ENCODE data around the gene MANF. TPM values are rescaled to one million over a fixed set of nuclear protein-coding genes. Genes with fewer than 3 reads are reported as not detected.

Gene MANF
- total RNA-seq, 1 experiment from 2014 or later, result 271 TPM

DNA sequence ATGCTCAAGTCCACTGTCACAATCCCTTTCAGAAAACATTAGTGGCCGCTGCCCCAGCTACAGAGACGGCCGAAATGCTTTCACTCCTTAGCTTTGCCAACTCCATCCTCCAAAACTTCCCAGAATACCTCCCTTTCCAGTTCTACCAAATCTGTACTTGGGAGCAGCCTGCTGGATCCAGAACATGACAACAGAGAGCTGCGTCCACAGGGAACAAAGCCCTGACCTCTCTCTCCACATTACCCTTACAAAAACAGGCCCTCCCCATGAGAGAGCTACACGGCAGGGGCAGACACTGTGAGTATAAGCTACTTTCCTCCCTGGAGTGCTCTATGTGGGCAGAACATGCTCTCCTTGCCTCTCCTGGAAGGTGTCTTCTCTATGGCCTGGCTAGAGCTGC is 12.3 kb downstream of the MANF start:
- BruUV-seq (replicated peaks), result no TSS peak
- Mint-ChIP-seq H3K36me3 (ENCODE audit: insufficient read depth, unreplicated experiment) (peaks cover 68% of the 10 kb centered on the region), H3K27me3 (ENCODE audit: insufficient read depth, unreplicated experiment) (no peaks in the 10 kb centered on the region), H3K4me3 (ENCODE audit: unreplicated experiment) (no peak overlapping the region), H3K4me1 (ENCODE audit: insufficient read depth, unreplicated experiment) (peaks cover 12% of the 10 kb centered on the region), H3K9me3 (ENCODE audit: unreplicated experiment) (no peaks in the 10 kb centered on the region), H3K27ac (ENCODE audit: low read depth, unreplicated experiment) (no peak overlapping the region)
- no peak for DNase-seq (ENCODE audit: unreplicated experiment)
- TF ChIP-seq, protein P1, sequence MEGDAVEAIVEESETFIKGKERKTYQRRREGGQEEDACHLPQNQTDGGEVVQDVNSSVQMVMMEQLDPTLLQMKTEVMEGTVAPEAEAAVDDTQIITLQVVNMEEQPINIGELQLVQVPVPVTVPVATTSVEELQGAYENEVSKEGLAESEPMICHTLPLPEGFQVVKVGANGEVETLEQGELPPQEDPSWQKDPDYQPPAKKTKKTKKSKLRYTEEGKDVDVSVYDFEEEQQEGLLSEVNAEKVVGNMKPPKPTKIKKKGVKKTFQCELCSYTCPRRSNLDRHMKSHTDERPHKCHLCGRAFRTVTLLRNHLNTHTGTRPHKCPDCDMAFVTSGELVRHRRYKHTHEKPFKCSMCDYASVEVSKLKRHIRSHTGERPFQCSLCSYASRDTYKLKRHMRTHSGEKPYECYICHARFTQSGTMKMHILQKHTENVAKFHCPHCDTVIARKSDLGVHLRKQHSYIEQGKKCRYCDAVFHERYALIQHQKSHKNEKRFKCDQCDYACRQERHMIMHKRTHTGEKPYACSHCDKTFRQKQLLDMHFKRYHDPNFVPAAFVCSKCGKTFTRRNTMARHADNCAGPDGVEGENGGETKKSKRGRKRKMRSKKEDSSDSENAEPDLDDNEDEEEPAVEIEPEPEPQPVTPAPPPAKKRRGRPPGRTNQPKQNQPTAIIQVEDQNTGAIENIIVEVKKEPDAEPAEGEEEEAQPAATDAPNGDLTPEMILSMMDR (IDR thresholded peaks at IDR 0.05; ENCODE audit: unreplicated experiment), result no peak
- intact Hi-C loops (cut with micrococcal nuclease), result no loop called here
- POLR2A ChIA-PET, result interaction anchor here (0.6 to 1.6 kb wide), 4 partner anchors 10 to 71 kb away, joined by 3 to 5 read pairs (median 4); partner anchors contain the start of gene MANF
- CTCF ChIA-PET, result interaction anchor here (0.5 to 1.4 kb wide), 2 partner anchors 8 to 366 kb away, joined by 3 to 5 read pairs; no protein-coding TSS in a partner anchor

DNA sequence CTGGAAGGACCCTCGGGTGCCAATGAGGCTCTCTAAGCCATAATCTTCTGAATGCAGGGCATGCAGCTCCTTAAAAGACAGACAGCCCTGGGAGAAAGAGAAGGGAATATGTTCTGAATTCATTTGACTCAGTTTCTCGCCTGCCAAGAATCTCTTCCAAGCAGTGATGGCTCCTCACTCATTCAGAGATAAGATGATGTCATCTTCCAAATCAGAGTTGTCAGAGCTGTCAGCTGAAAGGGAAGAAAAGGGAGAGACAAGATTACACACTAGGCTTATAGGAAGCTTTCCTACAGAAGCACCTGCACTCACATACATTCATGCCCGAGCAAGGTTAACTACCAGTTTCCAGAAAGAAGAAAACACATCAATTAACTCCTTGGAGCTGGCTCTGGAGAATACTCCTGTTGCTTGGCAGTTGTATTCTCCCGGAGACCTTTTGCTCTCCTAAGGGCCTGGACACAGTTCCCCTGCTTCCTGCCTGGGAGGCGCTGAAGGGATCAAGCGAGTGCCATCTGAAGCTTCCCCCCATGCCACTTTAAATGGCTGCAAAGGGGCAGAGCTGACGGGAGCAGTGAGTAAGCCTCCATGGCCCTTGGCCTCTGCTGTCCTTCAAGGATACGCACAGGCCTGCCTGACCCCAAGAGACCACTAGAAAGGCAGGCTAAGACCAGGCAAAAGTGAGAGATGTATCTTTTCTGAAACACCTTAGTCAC is 13.7 kb downstream of the MANF start:
- DNase-seq (ENCODE audit: unreplicated experiment), result no peak
- POLR2A ChIA-PET, result no interaction called here
- no TSS peak for BruUV-seq (replicated peaks)
- TF ChIP-seq, protein P1 (IDR thresholded peaks at IDR 0.05; ENCODE audit: unreplicated experiment), result no peak
- peaks cover 68% of the 10 kb centered on the region for H3K36me3 Mint-ChIP-seq (ENCODE audit: insufficient read depth, unreplicated experiment)
- H3K27me3 Mint-ChIP-seq (ENCODE audit: insufficient read depth, unreplicated experiment), result no peaks in the 10 kb centered on the region
- CTCF ChIA-PET, result interaction anchor here (0.5 to 1.4 kb wide), 4 partner anchors 9 to 529 kb away, joined by 3 to 10 read pairs (median 4); no protein-coding TSS in a partner anchor
- no peaks in the 10 kb centered on the region for H3K9me3 Mint-ChIP-seq (ENCODE audit: unreplicated experiment)
- H3K4me3 Mint-ChIP-seq (ENCODE audit: unreplicated experiment), result no peak overlapping the region
- H3K4me1 Mint-ChIP-seq (ENCODE audit: insufficient read depth, unreplicated experiment), result peaks cover 12% of the 10 kb centered on the region
- intact Hi-C loops (cut with micrococcal nuclease), result no loop called here
- H3K27ac Mint-ChIP-seq (ENCODE audit: low read depth, unreplicated experiment), result no peak overlapping the region

- no peak for DNase-seq (ENCODE audit: unreplicated experiment)
- Mint-ChIP-seq H3K36me3 (ENCODE audit: insufficient read depth, unreplicated experiment) (peaks cover 66% of the 10 kb centered on the region), H3K4me1 (ENCODE audit: insufficient read depth, unreplicated experiment) (peaks cover 1% of the 10 kb centered on the region), H3K9me3 (ENCODE audit: unreplicated experiment) (no peaks in the 10 kb centered on the region), H3K27me3 (ENCODE audit: insufficient read depth, unreplicated experiment) (no peaks in the 10 kb centered on the region), H3K27ac (ENCODE audit: low read depth, unreplicated experiment) (no peak overlapping the region), H3K4me3 (ENCODE audit: unreplicated experiment) (no peak overlapping the region)
- ChIA-PET CTCF (interaction anchor here (1.4 kb wide), 1 partner anchor 11 kb away, joined by 10 read pairs; no protein-coding TSS in a partner anchor), POLR2A (no interaction called here)
- TF ChIP-seq, protein P1 (IDR thresholded peaks at IDR 0.05; ENCODE audit: unreplicated experiment), result no peak
- intact Hi-C loops (cut with micrococcal nuclease), result no loop called here
- BruUV-seq (replicated peaks), result no TSS peak
Observed at GRCh38 chr3:51400166-51400565, 15.1 kb downstream of the MANF start.

DNA sequence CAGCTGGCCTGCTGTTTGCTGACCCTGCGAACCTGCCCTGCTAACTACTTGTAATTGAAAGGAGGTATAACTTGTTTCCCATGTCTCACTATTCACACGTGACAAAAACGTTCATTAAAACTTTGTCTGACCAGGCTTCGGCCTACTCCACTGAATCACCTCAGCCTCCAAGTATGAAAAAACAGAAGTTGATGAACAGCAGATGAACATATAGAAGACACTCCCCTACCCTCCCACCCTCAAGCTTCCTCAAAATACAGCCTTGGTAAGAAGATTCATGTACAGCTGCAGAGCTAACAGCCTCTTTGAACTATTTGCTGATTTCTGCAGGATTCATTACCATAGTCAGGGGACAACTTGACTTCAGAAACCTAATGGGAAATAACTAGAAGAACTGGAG is 16.6 kb downstream of the MANF start:
- Mint-ChIP-seq H3K27ac (ENCODE audit: low read depth, unreplicated experiment) (no peak overlapping the region), H3K9me3 (ENCODE audit: unreplicated experiment) (no peaks in the 10 kb centered on the region), H3K4me1 (ENCODE audit: insufficient read depth, unreplicated experiment) (no peaks in the 10 kb centered on the region), H3K27me3 (ENCODE audit: insufficient read depth, unreplicated experiment) (no peaks in the 10 kb centered on the region), H3K4me3 (ENCODE audit: unreplicated experiment) (no peak overlapping the region), H3K36me3 (ENCODE audit: insufficient read depth, unreplicated experiment) (peaks cover 58% of the 10 kb centered on the region)
- intact Hi-C loops (cut with micrococcal nuclease), result no loop called here
- ChIA-PET CTCF (interaction anchor here (0.7 kb wide), 3 partner anchors 33 to 1953 kb away, joined by 3 read pairs; no protein-coding TSS in a partner anchor), POLR2A (interaction anchor here (1.0 kb wide), 1 partner anchor 41 kb away, joined by 3 read pairs; no protein-coding TSS in a partner anchor)
- no TSS peak for BruUV-seq (replicated peaks)
- TF ChIP-seq, protein P1 (IDR thresholded peaks at IDR 0.05; ENCODE audit: unreplicated experiment), result no peak
- DNase-seq (ENCODE audit: unreplicated experiment), result no peak
